Transverse colon (tissue), 4 donors: ENCODE measurements around the gene RPGRIP1. TPM values are rescaled to one million over a fixed set of nuclear protein-coding genes. Genes with fewer than 3 reads are reported as not detected.
A peak's percentile ranks its signal among the peaks of the same experiment; 100 is the strongest.

ENCODE experiments used
- DNase-seq: peaks from one replicate; pipeline ENCODE4 v3.0.0-alpha.2; 2019
- H3K27ac ChIP-seq, 4 donors: fragments of 200-600 bp; sonication (generic); 2 replicates each; pipeline ENCODE4 v1.5.1; 2016 to 2018; ENCODE audit warnings: inconsistent platforms in 4 of 4
- H3K27me3 ChIP-seq: fragments of 200-600 bp; sonication (generic); 2 replicates; pipeline ENCODE4 v1.5.1; 2017; ENCODE audit warnings: inconsistent platforms
- H3K36me3 ChIP-seq, 4 donors: fragments of 200-600 bp; sonication (generic); 2 replicates each; pipeline ENCODE4 v1.5.1; 2017 to 2019; ENCODE audit warnings: inconsistent platforms in 4 of 4
- H3K4me1 ChIP-seq, 4 donors: fragments of 200-600 bp; sonication (generic); 2 replicates each; pipeline ENCODE4 v1.5.1; 2017 to 2020; ENCODE audit warnings: inconsistent platforms in 4 of 4
- H3K4me3 ChIP-seq, 4 donors: fragments of 200-600 bp; sonication (generic); 1 replicate in 1 of 4; 2 replicates in 3 of 4; pipeline versions ENCODE4 v1.5.1 to v1.6.1; 2017 to 2019; ENCODE audit warnings: inconsistent platforms in 4 of 4
- H3K9me3 ChIP-seq, 2 donors: fragments of 200-600 bp; sonication (generic); 2 replicates each; pipeline ENCODE4 v1.5.1; 2017 to 2019; ENCODE audit warnings: inconsistent platforms in 2 of 2
- CTCF ChIP-seq, 5 experiments: fragments of 200-600 bp in 3 of 5; fragments of 450-650 bp in 2 of 5; sonication (generic) in 3 of 5; IDR thresholded peaks; 1 replicate in 2 of 5; 2 replicates in 3 of 5; pipeline ENCODE4 v1.5.1; 2016 to 2017; ENCODE audit warnings: antibody characterized with exemption in 5 of 5, inconsistent platforms in 3 of 5, mild to moderate bottlenecking in 2 of 5, moderate library complexity in 1 of 5
- EP300 ChIP-seq: sonication (generic); formaldehyde crosslinking; IDR thresholded peaks from one replicate; pipeline ENCODE4 v1.6.1; 2017; ENCODE audit warnings: antibody characterized with exemption, low read depth
- POLR2A ChIP-seq: fragments of 450-650 bp; IDR thresholded peaks from one replicate; pipeline ENCODE4 v1.6.1; 2016; ENCODE audit warnings: antibody characterized with exemption, mild to moderate bottlenecking, moderate library complexity
- POLR2AphosphoS5 ChIP-seq, 3 donors: sonication (generic); formaldehyde crosslinking; IDR thresholded peaks; one replicate each; pipeline ENCODE4 v1.6.1; 2016; ENCODE audit warnings: antibody characterized with exemption in 3 of 3
- WGBS, 2 donors: methylation state at CpG; one replicate each; pipeline ENCODE4 v1.1.5; 2018; ENCODE audit warnings: low coverage in 1 of 2; 5-methylcytosine and 5-hydroxymethylcytosine counted together
- in situ Hi-C, 4 donors: fragments of 200-750 bp; cut with MboI; loops; one replicate each; pipeline versions ENCODE4 v1.15.0 to v1.15.1; 2017; ENCODE audit warnings: low sequenced_read_pairs in 3 of 4, low pct_ligation_motif_present in 1 of 4, low pct_unique_long_range_greater_than_20kb in 1 of 4
- intact Hi-C: fragments of 100-400 bp; cut with DNase I; formaldehyde crosslinking; loops from one replicate; pipeline ENCODE4 v1.15.1; 2023; ENCODE audit warnings: low total_unique reads
- total RNA-seq, 4 donors: library from RNA; depleted of rRNA; stranded (reverse); fragments of >200 nt; gene quantifications; one replicate each; pipeline ENCODE4 v1.1.0, GENCODE V29; 2016

RPGRIP1 gene
- total RNA-seq, 4 donors from 2014 or later: 0.27 to 0.48 TPM; not detected in 2

GRCh38 chr14:21267431-21267845 is 12.4 kb upstream of the RPGRIP1 start:
- TF ChIP-seq EP300 (no peak), POLR2A (no peak), CTCF (IDR thresholded peaks at IDR 0.05) (no peak), POLR2AphosphoS5 (IDR thresholded peaks at IDR 0.05) (no peak)
- in situ Hi-C loops (no loop called here), intact Hi-C loops (no loop called here)
- peak overlapping the region; percentile 96 to 99 (median 96) for H3K27ac ChIP-seq
- no peaks in the 10 kb centered on the region for H3K27me3 ChIP-seq
- H3K4me3 ChIP-seq: peak overlapping the region in 3 of 4 donors; percentile 61 to 94 (median 81)
- H3K4me1 ChIP-seq: peaks cover 30 to 63% (median 44%) of the 10 kb centered on the region in 4 donors
- H3K9me3 ChIP-seq: no peaks in the 10 kb centered on the region
- WGBS, 2 donors: 4 to 5% methylated on average over 9 to 10 of the region's 10 CpGs
- peaks cover 0 to 16% (median 8%) of the 10 kb centered on the region in 4 donors for H3K36me3 ChIP-seq
- no peak for DNase-seq

- no peaks in the 10 kb centered on the region for H3K27me3 ChIP-seq
- 0 to 1% methylated on average over 16 of the region's 16 CpGs for WGBS, 2 donors
- H3K36me3 ChIP-seq: peaks cover 0 to 14% (median 6%) of the 10 kb centered on the region in 4 donors
- peak overlapping the region; percentile 61 to 94 (median 84) for H3K4me3 ChIP-seq
- in situ Hi-C loops (no loop called here), intact Hi-C loops (no loop called here)
- H3K9me3 ChIP-seq: no peaks in the 10 kb centered on the region
- peak overlapping the region; percentile 96 to 99 (median 96) for H3K27ac ChIP-seq
- H3K4me1 ChIP-seq: peaks cover 23 to 57% (median 40%) of the 10 kb centered on the region in 4 donors
- DNase-seq: no peak
- no peak for TF ChIP-seq POLR2A
- TF ChIP-seq POLR2AphosphoS5 (IDR thresholded peaks at IDR 0.05): no peak
- no peak for TF ChIP-seq CTCF (IDR thresholded peaks at IDR 0.05)
- no peak for TF ChIP-seq EP300
Observed at GRCh38 chr14:21267886-21268616, 11.8 kb upstream of the RPGRIP1 start.

- TF ChIP-seq CTCF (IDR thresholded peaks at IDR 0.05): no peak
- TF ChIP-seq POLR2AphosphoS5 (IDR thresholded peaks at IDR 0.05): no peak
- TF ChIP-seq EP300: no peak
- no peak for TF ChIP-seq POLR2A
- intact Hi-C loops: no loop called here
- peak overlapping the region; percentile 61 to 94 (median 84) for H3K4me3 ChIP-seq
- no peaks in the 10 kb centered on the region for H3K9me3 ChIP-seq
- peaks cover 0 to 13% (median 4%) of the 10 kb centered on the region in 4 donors for H3K36me3 ChIP-seq
- in situ Hi-C loops: no loop called here
- H3K27ac ChIP-seq: peak overlapping the region; percentile 96 to 99 (median 96)
- H3K27me3 ChIP-seq: no peaks in the 10 kb centered on the region
- 0% methylated on average over 20 to 24 of the region's 24 CpGs for WGBS, 2 donors
- peak; percentile 34 for DNase-seq
- peaks cover 21 to 50% (median 35%) of the 10 kb centered on the region in 4 donors for H3K4me1 ChIP-seq
Observed at GRCh38 chr14:21268617-21269251, 11.1 kb upstream of the RPGRIP1 start.
